GM19239 (cell line): ENCODE data around the gene WFDC8.

Experiments
- DNase-seq: peaks from one replicate; pipeline ENCODE4 v3.0.0; 2011; ENCODE audit warnings: low spot score; ENCODE audit not compliant: insufficient read length
- FAIRE-seq: peaks from 2 replicates; lab custom pipeline; 2011; peaks lifted over from hg19 to GRCh38; lab: Jason Lieb, UNC

WFDC8 gene

GRCh38 chr20:45552456-45552855 is 26.6 kb downstream of the WFDC8 start:
- FAIRE-seq (no peak), DNase-seq (no peak)

- no peak for DNase-seq
- no peak for FAIRE-seq
These were observed 28.3 kb downstream of the WFDC8 start for GRCh38 chr20:45550765-45551164.

- FAIRE-seq: no peak
- DNase-seq: no peak
These were observed 30.7 kb downstream of the WFDC8 start for GRCh38 chr20:45548410-45548809.

GRCh38 chr20:45547206-45547770 is 31.8 kb downstream of the WFDC8 start, which contains the start of gene EPPIN:
Gene EPPIN (minus strand): TSS chr20:45547401. CDS start chr20:45547357, 44 bp downstream.
- DNase-seq (no peak), FAIRE-seq (no peak)

GRCh38 chr20:45545754-45546453 is 33.2 kb downstream of the WFDC8 start:
- no peak for DNase-seq

GRCh38 chr20:45545351-45545750 is 33.7 kb downstream of the WFDC8 start:
- DNase-seq (no peak), FAIRE-seq (no peak)

More at GRCh38 chr20:45545754-45546453, 33.2 kb downstream of the WFDC8 start:
- no peak for FAIRE-seq

GRCh38 chr20:45539382-45539781 is 39.7 kb downstream of the WFDC8 start, which contains the start of gene WFDC6:
Gene WFDC6 (minus strand): TSS chr20:45539482. CDS start chr20:45539407, 75 bp downstream.
- no peak for DNase-seq
- FAIRE-seq: no peak

GRCh38 chr20:45538209-45538799 is 40.8 kb downstream of the WFDC8 start:
- FAIRE-seq (no peak), DNase-seq (no peak)

- FAIRE-seq: no peak
- no peak for DNase-seq
These were observed 51.8 kb downstream of the WFDC8 start for GRCh38 chr20:45527294-45527693.

GRCh38 chr20:45523821-45524220 is 55.3 kb downstream of the WFDC8 start:
- FAIRE-seq (no peak), DNase-seq (no peak)

GRCh38 chr20:45518282-45518681 is 60.8 kb downstream of the WFDC8 start:
- DNase-seq (no peak), FAIRE-seq (no peak)

- no peak for DNase-seq
- FAIRE-seq: no peak
These were observed 63.8 kb downstream of the WFDC8 start, which contains the start of gene SPINT3 for GRCh38 chr20:45515147-45515913. Gene SPINT3 (minus strand): TSS chr20:45515622. CDS start chr20:45515608, 14 bp downstream.

- DNase-seq (no peak), FAIRE-seq (no peak)
These were observed 68.7 kb downstream of the WFDC8 start for GRCh38 chr20:45510242-45510862.

- FAIRE-seq (no peak), DNase-seq (no peak)
These were observed 70.0 kb downstream of the WFDC8 start for GRCh38 chr20:45509091-45509490.

- no peak for FAIRE-seq
- no peak for DNase-seq
These were observed 70.8 kb downstream of the WFDC8 start for GRCh38 chr20:45508068-45508886.

- no peak for FAIRE-seq
- DNase-seq: no peak
These were observed 71.9 kb downstream of the WFDC8 start for GRCh38 chr20:45507011-45507820.

- DNase-seq (no peak), FAIRE-seq (no peak)
These were observed 72.7 kb downstream of the WFDC8 start for GRCh38 chr20:45506398-45506797.

- no peak for FAIRE-seq
- no peak for DNase-seq
These were observed 75.7 kb downstream of the WFDC8 start for GRCh38 chr20:45503403-45503802.
